A549 (cell line): ENCODE data around the gene HMOX1. TPM values are rescaled to one million over a fixed set of nuclear protein-coding genes. Genes with fewer than 3 reads are reported as not detected.

Experiments used
- ATAC-seq, 2 experiments: fragments of 200-7000 bp in 1 of 2; fragments of >200 bp in 1 of 2; cut with Nextera tagmentation in 1 of 2; cut with Tn5 transposase in 1 of 2; 3 replicates each; pipeline versions ENCODE4 v1.8.0 to v1.9.1; 2018 to 2020; ENCODE audit warnings: mild to moderate bottlenecking in 1 of 2, moderate library complexity in 1 of 2
- CTCF ChIA-PET: fragments of 300-600 bp; sonication (Branson Sonifier 250); formaldehyde crosslinking; extraction: SDS; loops from one replicate; lab custom pipeline; 2021; ENCODE audit warnings: antibody characterized with exemption, inconsistent platforms; lab: Yijun Ruan, JAX
- POLR2A ChIA-PET: fragments of 350-600 bp; formaldehyde crosslinking; extraction: SDS; loops from one replicate; lab custom pipeline; 2021; ENCODE audit warnings: antibody characterized with exemption, inconsistent platforms; lab: Yijun Ruan, JAX
- DNase-seq, 2 experiments: peaks; one replicate each; pipeline versions ENCODE4 v3.0.0 to v3.0.0-alpha.2; 2011 to 2016; ENCODE audit warnings: low read depth in 1 of 2, low spot score in 1 of 2
- FAIRE-seq: peaks from 2 replicates; lab custom pipeline; 2011; peaks lifted over from hg19 to GRCh38; lab: Jason Lieb, UNC
- H3K27ac ChIP-seq, 2 experiments: fragments of >200 bp; sonication (Bioruptor Twin); formaldehyde crosslinking; 3 replicates each; pipeline ENCODE4 v1.5.1; 2016 to 2017
- H3K4me1 ChIP-seq: fragments of >200 bp; sonication (Bioruptor Twin); formaldehyde crosslinking; 3 replicates; pipeline ENCODE4 v1.6.1; 2016
- H3K4me2 ChIP-seq: fragments of >200 bp; sonication (Bioruptor Twin); formaldehyde crosslinking; 3 replicates; pipeline ENCODE4 v1.6.1; 2016
- H3K4me3 ChIP-seq: fragments of >200 bp; sonication (Bioruptor Twin); formaldehyde crosslinking; 3 replicates; pipeline ENCODE4 v1.5.1; 2016
- H3K9me3 ChIP-seq: fragments of >200 bp; sonication (Bioruptor Twin); formaldehyde crosslinking; 3 replicates; pipeline ENCODE4 v1.6.1; 2016
- CBX8 ChIP-seq: fragments of 200-600 bp; sonication (generic); IDR thresholded peaks from 2 replicates; pipeline ENCODE4 v1.6.1; 2016
- CEBPB ChIP-seq, 2 experiments: fragments of >200 bp in 1 of 2; sonication (Bioruptor Twin) in 1 of 2; formaldehyde crosslinking in 1 of 2; IDR thresholded peaks; 2 replicates each; pipeline ENCODE4 v1.6.1; 2012 to 2016
- CHD2 ChIP-seq: fragments of 150-350 bp; IDR thresholded peaks from 2 replicates; pipeline ENCODE4 v1.6.1; 2014; ENCODE audit warnings: low read length; ENCODE audit not compliant: partially characterized antibody
- CTCF ChIP-seq: fragments of >200 bp; sonication (Bioruptor Twin); formaldehyde crosslinking; IDR thresholded peaks from 3 replicates; pipeline ENCODE4 v1.5.1; 2016
- EHF ChIP-seq: fragments of 250-450 bp; sonication (Bioruptor Pico); IDR thresholded peaks from 2 replicates; pipeline ENCODE4 v1.5.0; 2020; ENCODE audit warnings: mild to moderate bottlenecking
- ESRRA ChIP-seq: fragments of 150-350 bp; IDR thresholded peaks from 2 replicates; pipeline ENCODE4 v1.6.1; 2014; ENCODE audit warnings: mild to moderate bottlenecking, low read length, borderline replicate concordance
- FOXS1 ChIP-seq: fragments of 250-450 bp; sonication (Bioruptor Pico); IDR thresholded peaks from 2 replicates; pipeline ENCODE4 v1.5.0; 2020; ENCODE audit warnings: mild to moderate bottlenecking, moderate library complexity
- KDM1A ChIP-seq: fragments of 200-600 bp; sonication (generic); IDR thresholded peaks from 2 replicates; pipeline ENCODE4 v1.6.1; 2016; ENCODE audit warnings: low read depth, mild to moderate bottlenecking
- MAZ ChIP-seq: fragments of 150-350 bp; IDR thresholded peaks from 2 replicates; pipeline ENCODE4 v1.6.1; 2014; ENCODE audit warnings: antibody characterized with exemption, low read depth, low read length, borderline replicate concordance
- RARB ChIP-seq: fragments of 250-450 bp; sonication (Bioruptor Pico); IDR thresholded peaks from 2 replicates; pipeline ENCODE4 v1.8.0; 2021; ENCODE audit warnings: mild to moderate bottlenecking, moderate library complexity
- REST ChIP-seq: fragments of 200-600 bp; sonication (generic); IDR thresholded peaks from 2 replicates; pipeline ENCODE4 v1.6.1; 2016; ENCODE audit warnings: antibody characterized with exemption, mild to moderate bottlenecking, moderate library complexity
- RFX5 ChIP-seq: fragments of 450-650 bp; IDR thresholded peaks from 2 replicates; pipeline ENCODE4 v1.7.1; 2014; ENCODE audit warnings: antibody characterized with exemption, mild to moderate bottlenecking, moderate library complexity
- SMC3 ChIP-seq: fragments of >200 bp; sonication (Bioruptor Twin); formaldehyde crosslinking; IDR thresholded peaks from 3 replicates; pipeline ENCODE4 v1.6.1; 2018; ENCODE audit warnings: inconsistent platforms
- TFCP2L1 ChIP-seq: fragments of 250-450 bp; sonication (Bioruptor Pico); IDR thresholded peaks from 2 replicates; pipeline ENCODE4 v1.5.0; 2021; ENCODE audit warnings: mild to moderate bottlenecking
- ZNF302 ChIP-seq: fragments of 250-450 bp; sonication (Bioruptor Pico); IDR thresholded peaks from 2 replicates; pipeline ENCODE4 v1.9.0; 2021; ENCODE audit warnings: inconsistent platforms, mild to moderate bottlenecking, moderate library complexity
- WGBS: methylation state at CpG from one replicate; pipeline ENCODE4 v1.1.6; 2017; ENCODE audit errors: missing lambda C conversion rate; 5-methylcytosine and 5-hydroxymethylcytosine counted together
- polyA plus RNA-seq, 4 experiments: library from polyadenylated mRNA; depleted of rRNA in 3 of 4; stranded (reverse); fragments of >200 nt; fragmentation: RNase III in 1 of 4; extraction: RNeasy Plus Mini Kit Qiagen cat#74134 plus additional on column Dnase treatment in 1 of 4; gene quantifications; 2 replicates in 3 of 4; 3 replicates in 1 of 4; pipeline ENCODE4 v1.2.3, GENCODE V29; 2011 to 2017
- TF ChIP-seq, protein P1 (sequence below): fragments of 250-450 bp; sonication (Bioruptor Pico); IDR thresholded peaks from 2 replicates; pipeline ENCODE4 v1.5.0; 2020; ENCODE audit warnings: low read depth, mild to moderate bottlenecking, moderate library complexity

Gene HMOX1
- polyA plus RNA-seq, 2 of the 4 experiments (the other 2 are of a cell fraction) = 97.7 to 506 TPM

- no peak for DNase-seq
- no peaks in the 10 kb centered on the region for H3K9me3 ChIP-seq
- ChIA-PET POLR2A (interaction anchor here (0.5 kb wide), 1 partner anchor 52 kb away, joined by 4 read pairs; no protein-coding TSS in a partner anchor), CTCF (interaction anchor here (0.6 to 1.7 kb wide), 4 partner anchors 9 to 60 kb away, joined by 3 to 6 read pairs (median 3); no protein-coding TSS in a partner anchor)
- no peak overlapping the region for H3K4me2 ChIP-seq
- 88% methylated on average over 14 of the region's 16 CpGs for WGBS
- TF ChIP-seq CEBPB (IDR thresholded peaks at IDR 0.05) (peak in 1 of 2 experiments; percentile 42; a peak in 1 of 4 replicates), ESRRA (no peak)
- TF ChIP-seq, all 56 proteins: peak for 1
- Histone ChIP-seq H3K27ac (no peak overlapping the region), H3K4me1 (no peaks in the 10 kb centered on the region), H3K4me3 (no peak overlapping the region)
- FAIRE-seq (no peak), ATAC-seq (no peak)
Measured at GRCh38 chr22:35409783-35410662, 29.1 kb downstream of the HMOX1 start.

DNA sequence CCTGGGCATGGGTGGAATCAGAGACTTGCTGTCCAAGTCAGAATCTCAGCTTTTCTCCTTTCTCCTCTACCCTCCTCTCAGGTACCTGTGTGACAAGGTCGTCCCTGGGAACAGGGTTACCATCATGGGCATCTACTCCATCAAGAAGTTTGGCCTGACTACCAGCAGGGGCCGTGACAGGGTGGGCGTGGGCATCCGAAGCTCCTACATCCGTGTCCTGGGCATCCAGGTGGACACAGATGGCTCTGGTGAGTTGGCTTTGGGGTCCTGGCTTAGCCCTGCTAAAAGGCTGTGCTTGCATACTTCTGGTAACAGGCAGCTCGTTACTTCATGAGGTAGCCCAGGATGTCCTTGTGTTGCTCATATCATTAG lies 29.8 kb downstream of the HMOX1 start:
- no peak overlapping the region for H3K27ac ChIP-seq
- FAIRE-seq = no peak

More for the DNA sequence above, 29.8 kb downstream of the HMOX1 start:
- DNase-seq = no peak
- Histone ChIP-seq H3K4me3 (no peak overlapping the region), H3K4me2 (no peak overlapping the region), H3K4me1 (no peaks in the 10 kb centered on the region), H3K9me3 (no peaks in the 10 kb centered on the region)
- POLR2A ChIA-PET = interaction anchor here (0.5 kb wide), 1 partner anchor 53 kb away, joined by 4 read pairs; no protein-coding TSS in a partner anchor
- TF ChIP-seq FOXS1 (CRISPR knock-in tag) = no peak
- TF ChIP-seq KDM1A = no peak
- no peak for TF ChIP-seq RFX5
- TF ChIP-seq EHF (CRISPR knock-in tag) = no peak
- TF ChIP-seq REST = no peak
- TF ChIP-seq SMC3 = no peak
- TF ChIP-seq, protein P1, sequence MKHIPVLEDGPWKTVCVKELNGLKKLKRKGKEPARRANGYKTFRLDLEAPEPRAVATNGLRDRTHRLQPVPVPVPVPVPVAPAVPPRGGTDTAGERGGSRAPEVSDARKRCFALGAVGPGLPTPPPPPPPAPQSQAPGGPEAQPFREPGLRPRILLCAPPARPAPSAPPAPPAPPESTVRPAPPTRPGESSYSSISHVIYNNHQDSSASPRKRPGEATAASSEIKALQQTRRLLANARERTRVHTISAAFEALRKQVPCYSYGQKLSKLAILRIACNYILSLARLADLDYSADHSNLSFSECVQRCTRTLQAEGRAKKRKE = no peak
- no peak for TF ChIP-seq CTCF
- no peak for TF ChIP-seq ZNF302
- no peak for TF ChIP-seq CBX8
- no peak for TF ChIP-seq MAZ
- TF ChIP-seq RARB (CRISPR knock-in tag) = no peak
- TF ChIP-seq TFCP2L1 (CRISPR knock-in tag) = no peak
- no peak for TF ChIP-seq CHD2
- TF ChIP-seq, all 56 proteins: peak for 0
- CTCF ChIA-PET = interaction anchor here (1.7 kb wide), 1 partner anchor 21 kb away, joined by 6 read pairs; no protein-coding TSS in a partner anchor
- ATAC-seq = no peak
- 93% methylated on average over 5 of the region's 6 CpGs for WGBS
